NCI-H1092 treated with DMSO at 0.1 percent for 48 hours (cell line): Measurements from ENCODE around the gene GJA10.
"Not testable (repeated sequence)": the region's sequence is repeated elsewhere in the genome, so short reads cannot be mapped to it uniquely, and the experiment has no call there.

ENCODE experiments used
- DNase-seq: peaks from one replicate; lab custom pipeline; 2025; lab: John Stamatoyannopoulos, UW

Gene GJA10

GRCh38 chr6:89894169-89894568 is at the start of gene GJA10:
TSS of gene GJA10 (plus strand) at chr6:89894469. CDS start at chr6:89894469, 0 bp downstream.
- no peak for DNase-seq

- DNase-seq = not testable (repeated sequence)
Observed at GRCh38 chr6:89847513-89847912, 46.8 kb upstream of the GJA10 start.

GRCh38 chr6:89853068-89853467 is 41.2 kb upstream of the GJA10 start:
- no peak for DNase-seq

- no peak for DNase-seq
Observed at GRCh38 chr6:89858041-89858440, 36.2 kb upstream of the GJA10 start.

GRCh38 chr6:89859744-89860143 is 34.5 kb upstream of the GJA10 start:
- no peak for DNase-seq

GRCh38 chr6:89862273-89862672 is 32.0 kb upstream of the GJA10 start:
- no peak for DNase-seq

GRCh38 chr6:89862698-89863097 is 31.6 kb upstream of the GJA10 start:
- DNase-seq = no peak

GRCh38 chr6:89866024-89866678 is 28.1 kb upstream of the GJA10 start:
- no peak for DNase-seq

- DNase-seq = no peak
Observed at GRCh38 chr6:89873721-89874120, 20.5 kb upstream of the GJA10 start.

GRCh38 chr6:89874438-89874837 is 19.8 kb upstream of the GJA10 start:
- no peak for DNase-seq

GRCh38 chr6:89886378-89887120 is 7.7 kb upstream of the GJA10 start:
- no peak for DNase-seq

GRCh38 chr6:89887452-89888137 is 6.7 kb upstream of the GJA10 start:
- DNase-seq = no peak

- no peak for DNase-seq
Observed at GRCh38 chr6:89888138-89888514, 6.1 kb upstream of the GJA10 start.

GRCh38 chr6:89888871-89889270 is 5.4 kb upstream of the GJA10 start:
- no peak for DNase-seq

GRCh38 chr6:89890845-89891528 is 3.3 kb upstream of the GJA10 start:
- DNase-seq = not testable (repeated sequence)

GRCh38 chr6:89892577-89892976 is 1.7 kb upstream of the GJA10 start:
- not testable (repeated sequence) for DNase-seq

- DNase-seq = no peak
Observed at GRCh38 chr6:89895276-89895874, 1.1 kb downstream of the GJA10 start.

GRCh38 chr6:89910001-89910901 is 16.0 kb downstream of the GJA10 start:
- not testable (repeated sequence) for DNase-seq

- DNase-seq = no peak
Observed at GRCh38 chr6:89910902-89911240, 16.6 kb downstream of the GJA10 start.

- no peak for DNase-seq
Observed at GRCh38 chr6:89916136-89916920, 22.1 kb downstream of the GJA10 start.
